GM21528 (cell line): ENCODE data around the gene GABBR2.

ENCODE experiments used
- ATAC-seq: cut with Tn5 transposase; IDR thresholded peaks from one replicate; pipeline ENCODE4 v1.9.1; 2021; ENCODE audit warnings: mild to moderate bottlenecking, moderate library complexity; ENCODE audit not compliant: unreplicated experiment, low FRiP score

GABBR2 gene

DNA sequence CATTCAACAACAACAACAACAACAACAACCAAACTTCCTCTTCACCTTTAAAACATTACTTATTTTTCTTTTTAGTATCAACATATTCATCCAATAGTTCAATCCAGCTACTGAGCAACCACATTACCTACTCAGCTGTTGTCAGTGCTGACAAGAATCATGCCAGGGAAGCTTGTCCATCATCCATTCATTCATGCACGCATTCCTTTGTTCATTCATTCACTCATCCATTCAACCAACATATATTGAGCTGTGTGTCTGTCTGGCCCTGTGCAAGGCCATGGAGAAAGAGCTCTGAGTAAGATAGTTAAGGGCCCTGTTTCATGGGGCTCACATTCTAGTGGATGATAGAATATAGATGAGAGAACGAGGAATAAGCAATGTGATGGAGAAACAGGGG lies 373.1 kb downstream of the GABBR2 start:
- no peak for ATAC-seq

DNA sequence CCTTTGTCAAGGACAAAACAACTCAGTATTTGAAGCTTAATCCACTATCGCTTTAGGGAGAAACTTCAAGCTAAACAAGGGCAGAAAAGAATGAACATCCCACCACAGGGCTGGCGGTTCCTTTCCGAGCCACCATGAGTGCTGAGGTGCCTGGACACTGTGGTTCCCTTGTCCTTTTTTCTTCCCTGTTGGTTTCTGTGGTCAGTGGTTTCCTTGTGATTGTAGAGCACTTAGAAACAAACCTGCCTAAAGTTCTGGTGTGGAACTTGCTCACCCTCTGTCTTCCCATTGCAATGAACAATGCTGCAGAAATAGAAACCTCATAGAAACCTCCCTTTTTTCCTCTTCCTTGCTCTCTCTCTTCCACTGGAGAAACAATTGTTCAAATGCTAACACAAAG lies 373.9 kb downstream of the GABBR2 start:
- no peak for ATAC-seq

DNA sequence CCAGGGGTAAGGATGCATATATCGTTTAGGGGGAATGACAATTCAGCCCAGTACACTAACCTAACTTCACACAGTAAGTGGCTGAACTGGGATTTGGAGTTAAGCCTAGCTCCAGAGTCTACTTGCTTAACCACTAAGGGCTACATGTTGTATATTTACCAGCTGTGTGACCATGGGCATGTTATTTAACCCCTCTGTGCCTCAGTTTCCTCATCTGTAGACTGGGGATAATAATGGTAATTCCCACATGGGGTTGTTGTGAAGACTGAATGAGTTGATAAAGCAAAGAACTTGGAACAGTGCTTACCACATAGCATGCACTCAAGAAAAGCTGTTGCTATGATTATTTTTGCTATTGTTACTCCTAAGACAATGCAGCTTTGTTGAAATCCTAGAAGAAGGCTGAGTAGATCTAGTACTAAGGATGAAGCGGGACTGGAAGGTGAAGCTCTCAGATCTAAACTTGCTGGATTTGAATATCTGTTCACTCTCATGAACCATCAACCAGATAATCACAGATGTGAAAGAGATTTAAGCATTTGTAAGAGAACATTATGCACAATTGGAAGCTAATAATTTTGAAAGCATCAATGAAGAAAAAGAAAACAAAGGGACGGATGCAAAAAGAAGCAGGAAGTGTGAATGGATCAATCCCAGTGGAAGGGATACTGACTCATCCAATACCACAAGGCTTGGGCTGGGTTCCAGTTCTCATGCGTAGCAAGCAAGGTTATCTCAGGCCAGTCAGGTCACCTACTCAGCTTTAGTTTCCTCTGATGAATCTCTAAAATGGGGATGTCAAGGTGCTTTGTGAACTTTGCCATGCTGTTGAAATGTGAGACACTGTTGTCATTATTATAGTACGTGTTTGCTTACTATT lies 374.8 kb downstream of the GABBR2 start:
- ATAC-seq: no peak

DNA sequence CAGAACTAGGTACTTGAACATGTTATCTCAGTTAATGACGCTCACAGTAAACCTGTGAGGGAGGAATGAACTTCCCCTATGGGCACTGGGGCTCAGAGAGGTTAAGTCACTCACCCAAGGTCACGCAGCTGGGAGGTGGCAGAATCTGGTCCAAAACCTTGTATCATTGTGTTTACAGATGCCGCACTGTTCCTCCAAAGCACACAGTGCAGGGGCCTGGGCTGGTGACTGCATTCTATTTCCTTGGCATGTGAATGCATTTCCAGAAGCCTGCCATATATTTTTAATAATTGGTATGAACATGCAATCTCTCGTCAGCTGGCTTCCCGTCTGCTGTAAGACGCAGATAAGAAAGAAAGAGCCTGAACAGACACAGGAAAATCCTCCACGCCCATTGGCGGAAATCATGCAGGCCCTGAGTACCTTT lies 376.3 kb downstream of the GABBR2 start:
- no peak for ATAC-seq

DNA sequence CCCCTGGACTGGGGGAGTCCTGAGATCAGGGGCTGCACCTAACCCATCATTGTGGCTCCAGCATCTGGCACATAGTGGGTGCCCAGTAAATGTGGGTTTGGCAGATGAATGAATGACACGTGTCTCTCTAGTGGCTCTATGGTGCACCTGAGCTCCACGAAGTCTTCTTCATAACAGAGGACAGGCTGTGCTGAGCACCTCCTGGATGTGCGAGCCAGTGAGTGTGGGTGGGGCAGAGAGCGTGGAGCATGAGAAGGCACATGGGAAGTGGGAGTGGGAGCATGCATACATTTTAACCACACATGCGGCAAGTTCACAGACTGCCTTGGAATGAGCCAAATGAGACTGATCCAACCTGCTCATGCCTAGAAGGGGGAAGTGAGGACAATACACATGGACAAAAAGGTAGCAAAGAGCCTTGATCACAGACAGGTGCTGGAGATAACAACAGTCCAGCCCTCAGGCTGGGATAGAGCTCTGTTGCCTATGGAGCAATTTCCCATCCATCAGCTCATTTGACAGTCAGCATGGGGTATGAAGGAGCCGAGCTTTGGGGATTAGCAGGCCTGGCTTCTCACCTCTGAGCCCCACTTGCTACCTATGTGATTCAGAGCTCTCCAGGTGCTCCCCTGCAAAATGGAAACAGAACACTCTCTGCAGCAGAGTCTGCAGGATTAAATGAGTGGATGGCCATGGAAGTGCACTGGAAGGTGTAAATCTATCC lies 377.0 kb downstream of the GABBR2 start:
- no peak for ATAC-seq

DNA sequence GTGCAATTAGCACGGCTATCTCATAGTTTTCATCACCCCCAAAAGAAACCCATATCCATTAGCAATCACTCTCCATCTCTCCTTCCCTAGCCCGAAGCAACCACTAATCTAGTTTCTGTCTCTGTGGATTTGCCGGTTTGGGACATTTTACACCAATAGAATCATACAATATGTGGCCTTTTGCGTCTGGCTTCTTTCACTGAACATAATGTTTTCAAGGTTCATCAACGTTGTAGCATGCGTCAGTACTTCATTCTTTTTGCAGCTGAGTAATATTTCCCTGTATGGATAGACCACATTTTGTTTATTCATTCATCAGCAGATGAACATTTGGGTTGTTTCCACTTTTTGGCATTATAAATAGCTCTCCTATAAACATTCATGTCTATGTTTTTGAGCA lies 377.9 kb downstream of the GABBR2 start:
- ATAC-seq: no peak

DNA sequence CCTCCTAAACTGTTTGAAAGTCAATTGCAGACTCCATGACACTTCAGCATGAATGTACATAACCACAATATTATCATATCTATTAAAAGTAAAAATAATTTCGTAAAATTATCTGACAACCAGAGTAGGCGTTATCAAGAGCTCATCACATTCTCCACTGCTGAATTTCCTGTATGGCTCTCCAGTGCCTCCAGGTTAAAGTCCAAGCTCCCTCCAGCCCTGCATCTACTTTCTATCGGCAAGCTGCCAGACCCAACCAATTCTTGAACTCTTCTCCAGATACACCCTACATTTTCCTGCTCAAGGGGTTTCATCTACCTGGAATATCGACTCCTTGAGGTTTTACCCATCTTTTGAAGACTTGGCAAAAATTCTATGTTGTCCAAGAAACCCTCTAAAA lies 378.8 kb downstream of the GABBR2 start:
- no peak for ATAC-seq

DNA sequence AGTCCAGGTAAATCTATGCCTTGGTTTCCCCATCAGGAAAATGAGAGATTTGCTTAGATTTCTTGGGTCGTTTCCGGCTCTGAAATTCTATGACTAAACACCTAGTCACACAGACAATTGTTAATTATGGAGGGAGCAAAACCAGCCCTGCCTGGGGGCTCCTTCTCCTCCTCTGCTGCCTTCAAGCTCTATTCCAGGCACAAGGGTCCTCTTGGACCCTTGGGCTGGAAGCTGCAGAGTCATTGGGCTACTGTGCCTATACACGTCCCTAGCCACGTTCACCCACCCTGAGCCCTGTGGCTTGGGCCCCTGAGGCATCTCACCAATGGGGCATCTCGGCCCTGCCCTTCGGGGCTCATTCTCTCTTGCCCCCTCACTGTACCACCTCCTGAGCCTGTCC lies 379.5 kb downstream of the GABBR2 start:
- ATAC-seq: no peak

DNA sequence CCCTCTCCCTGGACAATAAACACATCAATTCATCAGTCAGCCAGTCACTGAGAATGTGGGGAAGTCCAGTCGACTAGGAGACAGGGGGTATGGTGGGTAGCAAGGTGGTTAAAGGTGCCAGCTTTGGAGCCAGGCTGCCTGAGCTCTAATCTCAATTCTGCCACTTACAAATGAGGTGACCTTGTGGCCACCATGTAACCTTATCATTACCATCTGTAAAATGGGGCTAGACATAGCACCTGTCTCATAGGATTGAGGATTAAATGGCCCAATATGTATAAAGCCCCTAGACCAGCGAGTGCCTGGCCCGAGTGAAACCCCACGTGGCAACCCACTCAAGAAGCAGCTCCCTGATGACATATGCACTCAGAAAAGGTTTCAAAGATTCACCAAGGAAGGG lies 380.0 kb downstream of the GABBR2 start:
- no peak for ATAC-seq

DNA sequence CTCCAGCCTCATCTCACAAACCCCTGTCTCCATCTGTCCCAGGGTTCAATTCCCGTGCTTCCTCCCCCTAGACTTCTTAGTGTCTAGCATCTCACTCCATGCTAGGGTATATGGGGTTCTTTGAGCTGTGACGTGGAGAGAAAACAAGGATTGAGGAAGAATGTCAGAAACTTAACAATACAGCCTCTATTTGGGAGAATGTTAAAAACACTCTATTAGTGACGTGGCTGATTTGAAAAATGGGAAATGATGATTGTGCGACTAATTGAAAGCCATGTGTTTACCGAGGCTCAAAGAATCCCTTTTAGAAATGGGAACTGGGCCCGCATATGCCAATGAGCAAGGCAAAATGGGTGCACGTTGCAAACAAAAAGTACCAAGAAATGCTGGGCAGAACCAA lies 380.6 kb downstream of the GABBR2 start:
- no peak for ATAC-seq

DNA sequence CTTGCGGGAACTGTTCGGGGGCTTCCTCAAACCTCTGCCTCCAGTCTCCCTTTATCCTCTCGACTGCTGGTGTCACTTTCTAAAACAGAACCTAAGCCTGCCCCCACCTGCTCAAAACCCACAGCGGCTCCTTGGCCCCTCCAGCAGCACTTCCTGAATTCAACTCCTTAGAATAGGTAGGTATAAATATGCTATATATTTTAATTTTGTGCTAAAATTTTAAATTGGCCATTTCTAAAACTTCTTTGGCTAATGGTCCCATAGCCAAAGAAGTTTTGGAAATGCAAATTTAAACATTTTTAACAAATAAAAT lies 381.5 kb downstream of the GABBR2 start:
- no peak for ATAC-seq

DNA sequence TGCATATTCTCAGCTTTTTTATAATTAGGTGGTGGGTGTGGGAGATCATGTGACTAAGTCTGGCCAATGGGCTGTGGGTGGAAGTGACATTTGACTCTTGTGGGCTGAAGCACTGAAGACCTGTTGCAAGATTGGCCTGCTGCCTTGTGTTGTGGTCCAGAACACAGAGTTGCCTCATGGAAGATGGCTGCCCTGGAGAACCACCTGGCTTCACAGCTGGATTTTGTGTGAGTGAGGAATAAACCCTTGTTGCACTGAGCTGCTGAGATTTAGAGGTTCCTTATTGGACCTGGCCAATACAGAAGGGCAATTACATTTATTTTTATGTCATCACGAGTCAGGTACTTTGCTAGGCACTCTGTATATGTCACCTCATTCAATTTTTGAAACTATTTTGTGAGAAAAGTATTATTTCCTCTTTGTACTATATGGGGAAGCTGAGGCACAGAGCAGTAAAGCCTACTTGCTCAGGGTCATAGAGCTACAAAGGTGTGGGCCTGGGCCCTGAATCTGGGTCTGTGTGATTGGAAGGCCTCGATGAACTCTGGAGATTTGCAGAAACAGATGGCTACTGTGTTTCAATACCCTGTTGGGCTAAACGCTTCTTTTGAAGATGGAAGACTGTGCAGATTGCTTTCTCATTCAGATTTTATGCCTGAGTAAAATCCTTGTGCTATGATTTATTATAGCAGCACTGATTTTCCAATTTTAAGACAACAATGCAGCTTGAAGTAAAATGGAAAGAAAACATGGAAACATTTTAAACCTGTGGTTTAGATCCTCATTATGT lies 382.1 kb downstream of the GABBR2 start:
- no peak for ATAC-seq

DNA sequence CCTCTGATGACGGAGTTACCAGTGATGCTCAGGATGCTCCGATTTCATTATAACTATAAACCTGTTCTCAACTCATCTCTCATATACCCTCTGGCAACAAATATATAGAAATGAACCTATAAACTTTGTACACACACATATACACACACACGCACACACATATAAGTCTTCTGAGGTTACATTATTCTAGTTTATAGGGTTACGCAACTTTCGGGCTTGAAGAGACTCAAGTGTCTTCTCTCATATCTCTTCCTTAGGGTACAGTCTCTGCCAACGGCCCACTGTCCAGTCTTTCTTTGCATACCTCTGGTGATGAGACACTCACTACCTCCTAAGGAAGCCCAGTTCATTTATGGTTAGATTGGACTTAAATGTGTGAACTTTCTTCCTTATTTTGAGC lies 383.9 kb downstream of the GABBR2 start:
- no peak for ATAC-seq

DNA sequence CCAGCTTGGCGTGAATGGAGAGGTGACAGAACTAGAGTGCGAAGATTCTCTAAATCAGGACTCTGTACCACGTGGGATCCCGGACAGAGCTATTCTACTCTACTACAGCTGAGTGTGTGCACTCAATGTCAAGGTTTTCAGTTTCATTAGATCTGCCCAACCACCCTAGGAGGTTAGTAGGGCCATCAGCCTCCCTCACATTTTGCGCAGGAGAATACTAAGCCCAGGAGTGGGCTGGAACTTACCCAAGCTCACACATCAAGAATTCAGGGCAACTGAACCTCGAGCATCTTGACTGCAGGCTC lies 385.0 kb downstream of the GABBR2 start:
- ATAC-seq: no peak

DNA sequence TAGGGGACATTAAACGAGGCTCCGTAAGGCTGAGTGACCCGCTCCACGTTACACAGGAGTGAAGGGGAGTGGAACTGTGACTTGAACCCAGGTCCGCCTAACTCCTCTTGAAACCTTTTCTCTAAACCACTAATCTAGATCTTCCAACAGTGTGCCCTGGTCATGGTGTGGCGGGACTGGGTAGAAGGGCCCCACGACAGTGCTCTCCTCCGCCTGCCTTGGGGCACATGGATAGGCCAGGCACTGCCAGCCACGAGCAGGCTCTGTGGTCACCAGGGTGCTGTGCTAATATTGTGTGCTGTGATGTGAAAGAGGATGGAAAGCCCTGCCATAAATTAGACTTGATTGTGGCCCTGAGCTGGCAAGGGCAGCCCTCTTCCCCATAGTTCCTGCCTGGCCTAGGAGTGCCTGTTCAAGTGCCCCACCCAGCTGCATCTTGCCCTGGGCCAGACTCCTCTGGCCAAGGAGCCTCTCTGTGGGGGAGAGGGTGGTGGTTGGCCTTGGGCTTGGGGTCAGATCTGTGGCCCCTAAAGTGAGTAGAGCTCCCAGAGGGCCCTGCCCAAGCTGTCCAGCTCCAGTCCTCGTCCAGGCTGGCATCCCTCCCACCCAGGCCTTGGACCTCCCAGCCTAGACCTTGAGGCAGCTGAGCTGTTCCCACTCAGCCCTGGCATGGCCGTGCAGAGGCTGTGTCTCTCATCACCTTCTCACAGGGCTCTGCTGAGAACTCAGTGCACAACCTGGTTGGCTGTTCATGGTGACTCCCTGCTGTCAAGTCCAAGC lies 385.5 kb downstream of the GABBR2 start:
- ATAC-seq: no peak

DNA sequence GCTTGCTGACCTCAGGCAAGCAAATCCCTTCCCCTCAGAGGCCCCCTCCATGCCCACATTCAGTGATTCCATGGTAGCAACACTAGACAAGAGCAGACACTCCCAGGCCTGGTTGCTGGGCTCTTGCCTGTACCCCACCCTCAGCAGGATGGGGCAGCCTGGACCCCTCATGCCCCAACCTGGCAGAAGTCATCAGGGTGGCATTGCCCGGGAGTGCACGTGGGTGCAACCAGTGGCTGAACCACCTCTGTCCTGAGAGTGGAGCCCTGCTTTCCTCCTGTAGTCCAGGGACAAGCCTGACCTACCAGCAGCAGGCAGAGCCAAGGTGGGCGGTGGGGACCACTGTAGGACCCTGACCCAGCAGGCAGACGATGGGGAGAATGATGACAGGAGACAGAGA lies 387.5 kb downstream of the GABBR2 start:
- no peak for ATAC-seq

DNA sequence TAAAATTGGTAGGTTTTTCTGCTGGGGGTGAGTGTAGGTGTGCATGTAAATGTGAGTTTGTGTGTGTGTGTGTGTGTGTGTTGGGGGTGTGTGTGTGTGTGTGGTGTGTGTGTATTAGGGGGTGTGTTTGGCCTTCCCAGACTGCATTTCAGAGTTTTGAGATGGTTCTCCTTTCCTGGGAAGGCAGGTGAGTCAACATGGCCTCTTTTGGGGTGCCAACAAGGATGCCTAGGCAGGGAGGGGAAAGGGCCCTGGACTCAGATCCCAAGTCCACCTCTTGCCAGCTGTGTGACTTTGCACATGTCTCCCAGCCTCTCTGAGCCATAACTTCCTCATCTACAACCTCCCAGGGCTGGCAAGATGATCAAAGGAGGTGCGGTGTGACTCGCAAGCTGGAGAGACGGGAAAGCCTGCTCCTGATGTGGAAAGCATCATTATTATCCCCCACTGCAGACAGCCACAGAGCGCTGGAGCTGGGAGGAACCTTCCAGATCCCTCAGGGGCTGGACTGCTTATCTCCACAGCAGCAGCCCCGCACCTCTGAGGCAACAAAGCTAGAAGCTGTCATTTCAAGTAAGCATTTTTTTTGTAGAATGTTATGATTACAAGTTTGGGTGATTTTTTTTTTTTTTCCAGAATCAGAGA lies 389.8 kb downstream of the GABBR2 start:
- ATAC-seq: no peak

DNA sequence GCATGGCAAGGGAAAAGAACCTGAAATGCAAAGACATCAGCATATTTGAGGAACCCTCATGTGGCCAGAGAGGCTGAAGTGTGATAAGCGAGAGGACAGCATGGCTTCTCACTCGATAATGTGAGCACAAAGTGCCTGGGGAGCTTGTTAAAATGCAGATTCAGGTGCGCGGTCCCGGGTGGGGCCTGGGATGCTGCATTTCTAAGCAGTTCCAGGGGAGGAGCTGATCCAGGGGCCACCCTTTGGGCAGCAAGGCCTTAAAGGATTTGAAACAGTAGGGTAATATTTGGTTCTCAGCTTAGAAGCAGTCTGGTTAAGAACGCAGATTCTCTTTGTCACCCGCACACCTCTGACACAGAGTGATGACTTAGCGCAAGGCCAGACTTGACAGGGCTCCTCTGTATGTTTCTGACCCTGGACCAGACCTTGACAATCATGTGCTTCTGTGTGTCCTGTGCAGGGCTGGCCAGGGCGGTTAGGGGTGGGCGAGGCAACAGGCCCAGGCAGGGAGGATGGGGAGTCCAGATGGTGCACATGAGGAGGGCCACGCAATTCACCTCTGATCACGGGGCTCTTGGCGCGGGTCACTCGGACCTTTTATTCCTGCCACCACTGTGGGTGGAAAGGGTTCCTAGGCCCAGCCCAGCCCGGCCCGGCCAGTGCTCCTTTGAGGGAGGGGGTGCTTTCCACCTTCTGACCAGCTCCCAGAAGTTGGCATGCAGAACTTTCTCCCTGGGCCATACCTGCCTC lies 390.5 kb downstream of the GABBR2 start:
- no peak for ATAC-seq

DNA sequence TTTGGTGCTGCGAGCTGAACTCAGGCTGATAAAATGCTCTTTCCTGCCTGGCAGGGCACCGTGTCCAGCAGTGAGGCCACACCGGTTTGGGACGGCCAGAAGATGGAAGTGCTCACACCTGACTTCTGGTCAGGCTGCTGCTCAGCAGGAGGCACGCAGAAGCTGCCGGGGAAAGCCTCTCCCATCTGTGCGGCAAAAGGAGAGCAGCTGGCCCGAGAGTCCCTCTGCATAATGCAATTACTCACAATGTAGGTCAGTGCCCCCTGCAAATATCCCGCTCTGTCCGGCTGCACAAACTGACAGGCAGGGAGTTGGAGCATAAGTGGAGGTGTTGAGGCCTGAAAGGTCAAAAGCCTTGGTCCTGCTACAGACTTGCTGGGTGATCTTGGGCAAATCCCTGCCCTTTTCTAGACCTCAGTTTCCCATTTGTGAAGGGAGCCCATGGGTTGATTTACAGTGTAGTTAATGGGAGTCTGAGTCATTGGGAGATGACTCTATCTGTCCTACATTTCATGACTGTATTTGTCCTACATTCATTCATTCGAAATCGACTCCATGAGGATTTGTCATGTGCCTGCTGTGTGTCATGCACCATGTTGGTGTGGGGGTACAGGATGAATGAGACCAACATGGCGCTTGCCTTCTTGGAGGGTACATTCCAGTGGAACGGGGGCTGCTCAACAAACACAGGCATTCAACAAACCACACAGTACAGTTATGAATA lies 391.4 kb downstream of the GABBR2 start:
- ATAC-seq: no peak
